MM.1S (cell line): ENCODE measurements around the gene BCAS2.
"Not testable (repeated sequence)": the region's sequence is repeated elsewhere in the genome, so short reads cannot be mapped to it uniquely, and the experiment has no call there.

Experiments used
- DNase-seq: peaks from one replicate; pipeline ENCODE4 v3.0.0-alpha.2; 2015
- H2AFZ ChIP-seq: fragments of 300-600 bp; sonication (generic); 2 replicates; pipeline ENCODE4 v1.6.0; 2016; ENCODE audit warnings: antibody characterized with exemption, low read length
- H3F3A ChIP-seq: fragments of 300-600 bp; sonication (generic); 2 replicates; pipeline ENCODE4 v1.6.1; 2016; ENCODE audit warnings: mild to moderate bottlenecking, antibody characterized with exemption, low read length, moderate library complexity, mixed read lengths; ENCODE audit not compliant: insufficient read depth
- H3K27ac ChIP-seq: fragments of 300-600 bp; sonication (generic); 2 replicates; pipeline ENCODE4 v1.5.1; 2016; ENCODE audit warnings: mild to moderate bottlenecking, low read length
- H3K27me3 ChIP-seq: fragments of 300-600 bp; sonication (generic); replicated peaks from 2 replicates; pipeline ENCODE4 v1.6.0; 2016; ENCODE audit warnings: low read length; ENCODE audit not compliant: insufficient read depth
- H3K36me3 ChIP-seq: fragments of 300-600 bp; sonication (generic); replicated peaks from 2 replicates; pipeline ENCODE4 v1.6.1; 2016; ENCODE audit warnings: mild to moderate bottlenecking, low read length, mixed read lengths; ENCODE audit not compliant: insufficient read depth
- H3K4me1 ChIP-seq: fragments of 300-600 bp; sonication (generic); 2 replicates; pipeline ENCODE4 v1.6.1; 2016; ENCODE audit warnings: low read length, mixed read lengths
- H3K4me2 ChIP-seq: fragments of 300-600 bp; sonication (generic); 2 replicates; pipeline ENCODE4 v1.6.0; 2016; ENCODE audit warnings: low read depth, low read length
- H3K4me3 ChIP-seq: fragments of 300-600 bp; sonication (generic); 2 replicates; pipeline ENCODE4 v1.5.1; 2016; ENCODE audit warnings: low read length, mixed read lengths
- H3K79me2 ChIP-seq: fragments of 300-600 bp; sonication (generic); 2 replicates; pipeline ENCODE4 v1.6.1; 2016; ENCODE audit warnings: mixed run types, low read length, mixed read lengths
- H3K9ac ChIP-seq: fragments of 300-600 bp; sonication (generic); 2 replicates; pipeline ENCODE4 v1.6.1; 2016; ENCODE audit warnings: low read length, mixed read lengths
- H3K9me2 ChIP-seq: fragments of 300-600 bp; sonication (generic); replicated peaks from 2 replicates; pipeline ENCODE4 v1.6.1; 2016; ENCODE audit warnings: mild to moderate bottlenecking, low read length, mixed read lengths; ENCODE audit not compliant: insufficient read depth
- H3K9me3 ChIP-seq: fragments of 300-600 bp; sonication (generic); replicated peaks from 2 replicates; pipeline ENCODE4 v1.6.1; 2016; ENCODE audit warnings: mild to moderate bottlenecking, low read length, mixed read lengths; ENCODE audit not compliant: insufficient read depth
- H4K20me1 ChIP-seq: fragments of 300-600 bp; sonication (generic); 2 replicates; pipeline ENCODE4 v1.6.1; 2016; ENCODE audit warnings: mild to moderate bottlenecking, low read length, moderate library complexity, mixed read lengths; ENCODE audit not compliant: insufficient read depth
- EZH2 ChIP-seq: fragments of 300-600 bp; sonication (generic); optimal IDR thresholded peaks from 2 replicates; pipeline ENCODE3; 2017; ENCODE audit warnings: low read depth, mild to moderate bottlenecking, antibody characterized with exemption, low read length, mixed read lengths
- EZH2phosphoT487 ChIP-seq: fragments of 300-600 bp; sonication (generic); IDR thresholded peaks from 2 replicates; pipeline ENCODE4 v1.6.1; 2018; ENCODE audit warnings: antibody characterized with exemption, low read length
- TF ChIP-seq, protein P1 (sequence below): fragments of 300-600 bp; sonication (generic); IDR thresholded peaks from 2 replicates; pipeline ENCODE4 v1.5.1; 2016; ENCODE audit warnings: antibody characterized with exemption, low read length, mixed read lengths

BCAS2 gene

DNA sequence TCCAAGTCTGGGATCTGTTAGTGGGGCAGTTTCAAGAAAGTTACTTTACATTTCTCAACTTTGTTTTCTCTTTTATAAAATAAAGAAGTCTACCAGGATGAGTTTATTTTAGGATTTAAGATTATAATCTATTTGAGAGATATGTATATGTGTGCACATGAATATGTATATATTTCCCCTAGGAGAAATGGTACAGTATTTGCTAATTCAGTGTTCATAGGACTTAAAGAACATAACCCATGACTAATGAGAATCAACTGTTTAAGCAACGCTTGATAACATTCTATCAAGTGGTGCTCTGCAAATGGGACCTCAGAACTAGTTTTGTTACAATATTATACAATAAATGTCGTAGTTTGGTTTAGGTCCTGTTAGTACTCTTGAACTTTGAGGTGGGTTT lies 7.0 kb downstream of the BCAS2 start:
- Histone ChIP-seq H3K4me2 (no peak overlapping the region), H3K4me1 (no peaks in the 10 kb centered on the region), H3K4me3 (no peak overlapping the region), H3F3A (no peaks in the 10 kb centered on the region), H3K79me2 (peaks cover 11% of the 10 kb centered on the region; the same call in 1 of the 2 replicates), H3K9me3 (no peaks in the 10 kb centered on the region), H3K27ac (no peak overlapping the region), H3K27me3 (no peaks in the 10 kb centered on the region), H3K36me3 (no peaks in the 10 kb centered on the region; the same call in 1 of the 2 replicates), H2AFZ (no peak overlapping the region), H4K20me1 (no peaks in the 10 kb centered on the region), H3K9me2 (no peaks in the 10 kb centered on the region), H3K9ac (no peak overlapping the region)
- TF ChIP-seq EZH2 (no peak), EZH2phosphoT487 (no peak)
- TF ChIP-seq, protein P1, sequence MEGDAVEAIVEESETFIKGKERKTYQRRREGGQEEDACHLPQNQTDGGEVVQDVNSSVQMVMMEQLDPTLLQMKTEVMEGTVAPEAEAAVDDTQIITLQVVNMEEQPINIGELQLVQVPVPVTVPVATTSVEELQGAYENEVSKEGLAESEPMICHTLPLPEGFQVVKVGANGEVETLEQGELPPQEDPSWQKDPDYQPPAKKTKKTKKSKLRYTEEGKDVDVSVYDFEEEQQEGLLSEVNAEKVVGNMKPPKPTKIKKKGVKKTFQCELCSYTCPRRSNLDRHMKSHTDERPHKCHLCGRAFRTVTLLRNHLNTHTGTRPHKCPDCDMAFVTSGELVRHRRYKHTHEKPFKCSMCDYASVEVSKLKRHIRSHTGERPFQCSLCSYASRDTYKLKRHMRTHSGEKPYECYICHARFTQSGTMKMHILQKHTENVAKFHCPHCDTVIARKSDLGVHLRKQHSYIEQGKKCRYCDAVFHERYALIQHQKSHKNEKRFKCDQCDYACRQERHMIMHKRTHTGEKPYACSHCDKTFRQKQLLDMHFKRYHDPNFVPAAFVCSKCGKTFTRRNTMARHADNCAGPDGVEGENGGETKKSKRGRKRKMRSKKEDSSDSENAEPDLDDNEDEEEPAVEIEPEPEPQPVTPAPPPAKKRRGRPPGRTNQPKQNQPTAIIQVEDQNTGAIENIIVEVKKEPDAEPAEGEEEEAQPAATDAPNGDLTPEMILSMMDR = no peak
- no peak for DNase-seq

DNA sequence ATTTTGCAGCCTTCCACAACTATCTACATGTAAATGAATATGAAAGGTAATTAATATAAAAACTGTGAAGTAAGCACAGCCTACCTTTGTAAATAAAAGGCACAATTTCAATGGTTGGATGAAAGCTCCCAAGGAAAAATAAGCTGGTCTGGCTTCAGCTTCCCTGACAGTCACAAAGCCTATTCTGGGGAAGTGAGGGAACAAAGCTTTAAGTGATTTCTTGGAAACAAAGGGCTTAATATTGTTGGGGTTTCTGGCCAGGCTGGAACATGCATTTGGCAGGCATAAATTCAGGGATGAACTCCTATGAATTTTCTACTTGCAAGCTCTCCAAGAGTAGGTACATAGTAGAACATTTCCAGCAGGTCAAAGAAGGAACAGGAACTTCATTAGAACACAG lies 17.3 kb downstream of the BCAS2 start:
- Histone ChIP-seq H3K27me3 (no peaks in the 10 kb centered on the region), H3K4me1 (peaks cover 9% of the 10 kb centered on the region; the same call in 1 of the 2 replicates), H3K4me3 (no peak overlapping the region), H3K4me2 (no peak overlapping the region), H3K36me3 (no peaks in the 10 kb centered on the region), H3K9me3 (no peaks in the 10 kb centered on the region), H3K9ac (no peak overlapping the region), H4K20me1 (no peaks in the 10 kb centered on the region), H3F3A (no peaks in the 10 kb centered on the region), H3K9me2 (no peaks in the 10 kb centered on the region), H3K79me2 (no peaks in the 10 kb centered on the region), H2AFZ (no peak overlapping the region), H3K27ac (no peak overlapping the region)
- DNase-seq = no peak
- TF ChIP-seq EZH2phosphoT487 (no peak), EZH2 (no peak)
- TF ChIP-seq, protein P1 = no peak

DNA sequence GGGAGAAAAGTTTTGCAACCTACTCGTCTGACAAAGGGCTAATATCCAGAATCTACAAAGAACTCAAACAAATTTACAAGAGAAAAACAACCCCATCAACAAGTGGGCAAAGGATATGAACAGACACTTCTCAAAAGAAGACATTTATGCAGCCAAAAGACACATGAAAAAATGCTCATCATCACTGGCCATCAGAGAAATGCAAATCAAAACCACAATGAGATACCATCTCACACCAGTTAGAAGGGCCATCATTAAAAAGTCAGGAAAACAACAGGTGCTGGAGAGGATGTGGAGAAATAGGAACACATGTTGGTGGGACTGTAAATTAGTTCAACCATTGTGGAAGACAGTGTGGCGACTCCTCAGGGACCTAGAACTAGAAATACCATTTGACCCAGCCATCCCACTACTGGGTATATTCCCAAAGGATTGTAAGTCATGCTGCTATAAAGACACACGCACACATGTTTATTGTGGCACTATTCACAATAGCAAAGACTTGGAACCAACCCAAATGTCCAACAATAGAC lies 18.4 kb downstream of the BCAS2 start:
- not testable (repeated sequence) for H3K36me3 ChIP-seq, H3K9ac ChIP-seq, H3K4me2 ChIP-seq, H4K20me1 ChIP-seq, H3K4me3 ChIP-seq, H3K27me3 ChIP-seq, H3K79me2 ChIP-seq, H3K9me2 ChIP-seq, H3K27ac ChIP-seq, H2AFZ ChIP-seq, H3F3A ChIP-seq, H3K4me1 ChIP-seq, DNase-seq, H3K9me3 ChIP-seq

DNA sequence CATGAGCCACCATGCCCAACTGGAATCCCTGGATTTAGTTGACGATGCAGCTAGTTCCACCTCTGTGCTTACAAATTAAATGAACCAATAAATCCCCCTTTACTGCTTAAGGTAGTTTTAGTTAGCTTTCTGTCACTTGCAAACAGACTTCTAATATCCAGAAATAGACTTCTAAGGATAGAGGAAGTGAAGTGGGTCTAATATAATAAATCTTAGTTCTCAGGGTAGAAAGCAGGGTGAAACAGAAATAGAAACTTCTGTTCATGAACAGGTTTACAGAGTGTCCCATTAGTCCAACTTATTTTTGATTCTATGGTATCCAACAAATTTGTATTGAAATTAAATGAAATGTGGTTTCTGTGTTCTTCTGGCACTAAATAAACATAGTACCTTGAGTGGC lies 20.1 kb downstream of the BCAS2 start:
- DNase-seq = no peak
- Histone ChIP-seq H3K79me2 (no peaks in the 10 kb centered on the region), H4K20me1 (no peaks in the 10 kb centered on the region), H3K27ac (no peak overlapping the region), H2AFZ (no peak overlapping the region), H3K4me3 (no peak overlapping the region), H3K36me3 (no peaks in the 10 kb centered on the region), H3K9ac (no peak overlapping the region), H3K4me2 (no peak overlapping the region), H3K27me3 (no peaks in the 10 kb centered on the region), H3K9me2 (no peaks in the 10 kb centered on the region), H3K4me1 (peaks cover 9% of the 10 kb centered on the region; the same call in 1 of the 2 replicates), H3F3A (no peaks in the 10 kb centered on the region), H3K9me3 (no peaks in the 10 kb centered on the region)
- no peak for TF ChIP-seq EZH2phosphoT487
- TF ChIP-seq, protein P1 = no peak
- TF ChIP-seq EZH2 = no peak
